SKM-1 treated with dmso at 0.1 percent for 144 hours (cell line): Measurements from ENCODE around the gene FZD10.

ENCODE experiments used
- DNase-seq: peaks from one replicate; lab custom pipeline; 2025; ENCODE audit not compliant: unreplicated experiment; lab: John Stamatoyannopoulos, UW

The FZD10 gene

DNA sequence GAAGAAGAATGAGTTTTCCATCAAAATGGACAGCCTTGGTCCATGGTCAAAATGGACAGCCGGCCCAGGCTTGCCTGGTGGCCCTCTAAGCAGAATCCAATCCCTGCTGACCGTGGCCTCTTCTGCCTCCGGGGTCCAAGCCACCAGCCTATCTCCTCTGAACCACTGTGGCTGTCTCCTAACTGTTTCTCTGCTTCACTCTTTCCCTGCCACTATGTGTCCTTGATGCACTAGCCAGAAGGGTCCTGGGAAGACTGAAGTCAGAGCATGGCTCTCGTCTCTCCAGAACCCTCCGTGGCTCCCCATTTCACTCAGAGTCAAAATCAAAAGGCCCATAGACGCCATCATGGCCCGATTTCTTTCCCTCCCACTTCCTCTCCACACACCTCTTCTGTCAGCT lies 8.5 kb upstream of the FZD10 start:
- no peak for DNase-seq

DNA sequence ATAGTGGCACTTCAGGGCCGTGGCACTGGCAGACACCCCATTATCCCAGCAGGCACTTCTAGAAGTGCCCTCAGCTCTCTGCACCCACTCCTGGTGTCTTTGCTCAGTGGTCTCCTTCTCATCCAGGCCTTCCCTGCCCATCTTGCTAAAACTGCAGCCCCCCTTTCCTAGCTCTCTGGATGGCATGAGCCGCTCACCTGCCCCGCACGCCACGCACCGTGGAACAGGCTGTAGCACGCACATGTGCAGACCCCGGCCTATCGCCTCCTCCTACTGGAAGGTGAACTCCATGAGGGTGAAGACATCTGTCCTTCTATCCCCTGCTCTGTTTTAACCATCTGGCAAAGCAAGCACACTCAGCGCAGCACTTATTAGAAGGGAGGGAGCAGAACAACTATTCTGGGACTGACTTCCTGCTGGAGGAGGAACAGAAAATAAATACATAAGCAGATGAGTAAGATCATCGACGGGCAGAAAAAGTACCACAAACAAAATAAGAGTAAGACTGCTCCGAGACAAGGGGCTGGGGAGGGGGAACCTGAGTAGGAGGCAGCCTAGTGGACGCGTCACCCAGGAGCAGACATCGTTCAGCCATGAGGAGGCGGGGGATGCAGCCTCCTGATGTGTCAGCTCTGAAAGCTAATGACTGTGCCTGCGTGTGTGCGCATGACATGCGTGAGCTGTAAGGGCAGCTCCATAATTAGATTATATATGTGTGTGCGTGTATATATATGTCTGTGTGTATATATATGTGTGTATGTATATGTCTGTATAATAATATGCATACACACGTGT lies 7.8 kb upstream of the FZD10 start:
- DNase-seq, result no peak

GRCh38 chr12:130155416-130156073 lies 6.7 kb upstream of the FZD10 start:
- no peak for DNase-seq

DNA sequence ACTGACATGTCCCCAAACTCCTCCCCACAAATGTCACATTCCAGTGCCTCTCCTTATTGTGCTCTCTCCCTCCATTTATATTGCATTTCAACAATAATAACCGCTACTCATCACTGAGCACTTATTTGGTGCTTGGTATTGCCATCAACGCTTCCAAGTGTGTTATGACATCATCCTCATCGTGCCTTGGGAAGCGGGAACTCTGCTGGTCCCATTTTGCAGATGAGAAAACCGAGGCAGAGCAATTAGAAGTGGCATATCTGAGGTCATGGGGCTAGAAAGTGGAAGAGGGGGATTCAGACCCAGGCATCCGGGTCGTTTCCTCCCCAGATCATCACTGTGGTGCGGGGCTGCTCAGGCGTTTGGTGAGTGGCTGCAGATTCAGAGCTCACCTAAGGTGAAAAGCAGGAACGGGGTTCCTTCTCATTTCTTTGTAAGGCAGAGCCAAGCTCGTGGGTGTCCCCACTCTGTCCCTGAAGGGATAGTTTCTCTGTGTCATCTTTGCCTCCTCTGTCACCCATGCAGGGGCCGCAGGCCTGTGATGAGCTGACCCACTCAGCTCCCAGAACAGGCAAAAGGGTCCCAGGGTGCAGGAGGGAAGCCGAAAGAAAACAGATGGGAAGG lies 5.5 kb upstream of the FZD10 start:
- DNase-seq, result no peak

GRCh38 chr12:130157998-130158753 lies 4.1 kb upstream of the FZD10 start:
- no peak for DNase-seq

GRCh38 chr12:130158754-130159059 lies 3.6 kb upstream of the FZD10 start:
- no peak for DNase-seq

- DNase-seq, result no peak
Measured at GRCh38 chr12:130160306-130160705, 2.0 kb upstream of the FZD10 start.

DNA sequence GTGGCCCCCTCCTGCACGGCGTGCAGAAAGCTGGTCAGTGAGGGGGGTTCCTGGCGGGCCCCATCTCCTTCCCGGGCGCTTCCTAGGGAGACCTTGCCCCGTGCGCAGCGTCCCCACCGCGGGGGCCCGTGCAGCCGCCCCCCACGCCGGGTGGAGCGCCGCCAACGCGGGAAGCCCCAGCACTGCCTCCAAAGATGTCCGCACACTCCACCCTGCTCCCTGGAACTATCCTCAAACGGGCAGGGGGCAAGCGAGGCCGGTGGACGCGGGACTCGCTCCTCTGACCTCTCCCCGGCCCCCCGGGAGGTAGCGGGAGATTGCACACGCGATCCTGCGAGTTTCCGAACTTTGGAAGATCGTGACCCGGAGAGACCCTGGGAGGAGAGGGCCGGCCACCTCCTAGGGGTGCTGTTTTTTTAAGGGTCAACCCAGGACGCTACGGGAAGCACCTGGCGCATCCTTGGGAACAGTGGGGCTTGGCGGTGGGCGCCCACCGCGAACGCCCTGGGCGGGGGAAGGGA lies 1.5 kb upstream of the FZD10 start:
- DNase-seq, result no peak

- DNase-seq, result no peak
Measured at GRCh38 chr12:130161261-130162243, 712 bp upstream of the FZD10 start.

- no peak for DNase-seq
Measured at GRCh38 chr12:130162745-130163460, 639 bp downstream of the FZD10 start.

DNA sequence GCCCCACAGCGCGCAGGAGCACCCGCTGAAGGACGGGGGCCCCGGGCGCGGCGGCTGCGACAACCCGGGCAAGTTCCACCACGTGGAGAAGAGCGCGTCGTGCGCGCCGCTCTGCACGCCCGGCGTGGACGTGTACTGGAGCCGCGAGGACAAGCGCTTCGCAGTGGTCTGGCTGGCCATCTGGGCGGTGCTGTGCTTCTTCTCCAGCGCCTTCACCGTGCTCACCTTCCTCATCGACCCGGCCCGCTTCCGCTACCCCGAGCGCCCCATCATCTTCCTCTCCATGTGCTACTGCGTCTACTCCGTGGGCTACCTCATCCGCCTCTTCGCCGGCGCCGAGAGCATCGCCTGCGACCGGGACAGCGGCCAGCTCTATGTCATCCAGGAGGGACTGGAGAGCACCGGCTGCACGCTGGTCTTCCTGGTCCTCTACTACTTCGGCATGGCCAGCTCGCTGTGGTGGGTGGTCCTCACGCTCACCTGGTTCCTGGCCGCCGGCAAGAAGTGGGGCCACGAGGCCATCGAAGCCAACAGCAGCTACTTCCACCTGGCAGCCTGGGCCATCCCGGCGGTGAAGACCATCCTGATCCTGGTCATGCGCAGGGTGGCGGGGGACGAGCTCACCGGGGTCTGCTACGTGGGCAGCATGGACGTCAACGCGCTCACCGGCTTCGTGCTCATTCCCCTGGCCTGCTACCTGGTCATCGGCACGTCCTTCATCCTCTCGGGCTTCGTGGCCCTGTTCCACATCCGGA lies 1.4 kb downstream of the FZD10 start:
- DNase-seq, result no peak

DNA sequence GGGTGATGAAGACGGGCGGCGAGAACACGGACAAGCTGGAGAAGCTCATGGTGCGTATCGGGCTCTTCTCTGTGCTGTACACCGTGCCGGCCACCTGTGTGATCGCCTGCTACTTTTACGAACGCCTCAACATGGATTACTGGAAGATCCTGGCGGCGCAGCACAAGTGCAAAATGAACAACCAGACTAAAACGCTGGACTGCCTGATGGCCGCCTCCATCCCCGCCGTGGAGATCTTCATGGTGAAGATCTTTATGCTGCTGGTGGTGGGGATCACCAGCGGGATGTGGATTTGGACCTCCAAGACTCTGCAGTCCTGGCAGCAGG lies 1.9 kb downstream of the FZD10 start:
- no peak for DNase-seq

GRCh38 chr12:130164936-130165335 lies 2.7 kb downstream of the FZD10 start:
- no peak for DNase-seq

DNA sequence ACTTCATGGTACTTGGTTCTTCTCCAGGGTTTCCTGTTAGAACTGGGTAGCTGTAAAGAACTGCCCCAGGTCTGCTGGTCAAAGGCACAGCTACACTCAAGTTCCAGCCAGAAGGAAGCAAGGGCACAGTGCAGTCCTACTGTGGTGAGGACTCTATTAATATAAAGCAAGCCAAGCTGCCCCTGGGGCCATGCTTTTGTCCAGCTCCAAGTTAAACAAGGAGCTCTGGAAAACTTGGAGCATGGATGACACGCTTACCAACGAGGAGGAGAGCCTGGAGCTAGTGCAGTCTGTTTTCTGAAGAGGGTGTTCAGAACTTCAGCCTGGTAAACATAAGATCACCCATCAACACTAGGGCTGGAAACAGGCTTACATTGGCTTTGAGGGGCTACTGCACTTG lies 4.0 kb downstream of the FZD10 start:
- no peak for DNase-seq

DNA sequence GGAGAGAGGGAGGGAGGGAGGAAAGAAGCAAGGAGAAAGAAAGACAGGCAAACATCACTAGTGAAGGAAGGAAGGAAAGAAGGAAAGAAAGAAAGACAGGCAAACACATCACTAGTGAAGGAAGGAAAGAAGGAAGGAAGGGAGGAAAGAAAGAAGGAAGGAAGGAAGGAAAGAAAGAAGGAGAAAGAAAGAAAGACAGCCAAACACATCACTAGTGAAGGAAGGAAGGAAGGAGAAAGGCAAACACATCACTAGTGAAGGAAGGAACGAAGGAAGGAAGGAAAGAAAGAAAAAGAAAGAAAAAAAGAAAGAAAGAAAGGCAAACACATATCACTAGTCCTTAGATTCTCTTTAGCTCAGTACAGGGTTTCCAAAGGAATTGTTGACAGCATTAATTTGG lies 5.3 kb downstream of the FZD10 start:
- no peak for DNase-seq

GRCh38 chr12:130169256-130169655 lies 7.0 kb downstream of the FZD10 start:
- DNase-seq, result no peak

DNA sequence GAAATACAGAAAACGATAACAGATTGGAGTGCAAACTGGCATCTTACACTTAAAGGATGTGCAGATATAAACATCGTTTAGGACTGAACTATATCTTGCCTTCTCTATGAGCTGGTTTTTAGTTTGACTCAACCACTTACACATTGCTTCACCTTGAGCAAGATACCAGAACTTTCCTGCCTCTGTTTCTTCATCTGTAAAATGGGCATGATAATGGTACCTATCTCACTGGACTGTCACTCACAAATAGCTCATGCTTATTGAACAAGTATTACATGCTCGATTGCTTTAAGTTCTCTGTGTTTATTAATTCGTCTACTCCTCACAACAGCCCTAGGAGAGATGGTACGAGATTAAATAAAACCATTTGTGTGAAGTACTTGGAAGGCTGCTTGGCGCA lies 7.7 kb downstream of the FZD10 start:
- no peak for DNase-seq

- no peak for DNase-seq
Measured at GRCh38 chr12:130170611-130171010, 8.3 kb downstream of the FZD10 start.

GRCh38 chr12:130177635-130178242 lies 15.5 kb downstream of the FZD10 start:
- no peak for DNase-seq
